Activated CD4-positive, alpha-beta T cell treated with anti-CD3 and anti-CD28 coated beads for 24 hours (primary cell): ENCODE data around the gene LRP3.

Experiments
- DNase-seq, 2 donors: peaks; one replicate each; pipeline ENCODE4 v3.0.0-alpha.2; 2020; ENCODE audit warnings: low read depth in 2 of 2

Gene LRP3

GRCh38 chr19:33238481-33239149, 44.5 kb downstream of the LRP3 start:
- DNase-seq, result no peak

- DNase-seq, result no peak
Observed at GRCh38 chr19:33239223-33239975, 45.3 kb downstream of the LRP3 start.

- no peak for DNase-seq
Observed at GRCh38 chr19:33240181-33240771, 46.1 kb downstream of the LRP3 start.

- no peak for DNase-seq
Observed at GRCh38 chr19:33241091-33241529, 47.0 kb downstream of the LRP3 start.

GRCh38 chr19:33241530-33242101, 47.5 kb downstream of the LRP3 start:
- DNase-seq, result no peak

GRCh38 chr19:33242131-33242530, 48.0 kb downstream of the LRP3 start:
- DNase-seq, result no peak

GRCh38 chr19:33242911-33243310, 48.8 kb downstream of the LRP3 start:
- no peak for DNase-seq

GRCh38 chr19:33245948-33246708, 52.0 kb downstream of the LRP3 start:
- DNase-seq, result no peak

GRCh38 chr19:33246709-33247440, 52.7 kb downstream of the LRP3 start:
- DNase-seq, result no peak

- no peak for DNase-seq
Observed at GRCh38 chr19:33247441-33247819, 53.3 kb downstream of the LRP3 start.

- DNase-seq, result no peak
Observed at GRCh38 chr19:33248104-33248503, 54.0 kb downstream of the LRP3 start.

GRCh38 chr19:33248553-33248953, 54.4 kb downstream of the LRP3 start:
- no peak for DNase-seq

- no peak for DNase-seq
Observed at GRCh38 chr19:33248954-33249613, 55.0 kb downstream of the LRP3 start.

- DNase-seq, result no peak
Observed at GRCh38 chr19:33249740-33250366, 55.7 kb downstream of the LRP3 start.

- no peak for DNase-seq
Observed at GRCh38 chr19:33250500-33250899, 56.4 kb downstream of the LRP3 start.

- DNase-seq, result no peak
Observed at GRCh38 chr19:33251076-33251475, 56.9 kb downstream of the LRP3 start.

GRCh38 chr19:33251526-33252090, 57.5 kb downstream of the LRP3 start:
- DNase-seq, result no peak

GRCh38 chr19:33252418-33252962, 58.4 kb downstream of the LRP3 start:
- DNase-seq, result no peak

- DNase-seq, result no peak
Observed at GRCh38 chr19:33252971-33253370, 58.8 kb downstream of the LRP3 start.
